GM13977 (cell line): ENCODE results near the gene ASMT.
"Not testable (repeated sequence)": the region's sequence is repeated elsewhere in the genome, so short reads cannot be mapped to it uniquely, and the experiment has no call there.

Experiments
- DNase-seq: peaks from one replicate; pipeline ENCODE4 v3.0.0; 2012; ENCODE audit warnings: low spot score
- in situ Hi-C: fragments of 300-500 bp; cut with MboI; formaldehyde crosslinking; loops from one replicate; pipeline ENCODE4 v1.12.0; 2022; ENCODE audit warnings: low sequenced_read_pairs, low pct_unique_long_range_greater_than_20kb, mixed read lengths, inconsistent platforms; ENCODE audit not compliant: unreplicated experiment
- TF ChIP-seq, protein P1 (sequence below): IDR thresholded peaks from 2 replicates; pipeline ENCODE4 v1.5.1; 2012; ENCODE audit warnings: mild to moderate bottlenecking, control low read depth; ENCODE audit not compliant: insufficient read depth; ENCODE audit errors: extremely low read depth, missing control alignments

The ASMT gene

DNA sequence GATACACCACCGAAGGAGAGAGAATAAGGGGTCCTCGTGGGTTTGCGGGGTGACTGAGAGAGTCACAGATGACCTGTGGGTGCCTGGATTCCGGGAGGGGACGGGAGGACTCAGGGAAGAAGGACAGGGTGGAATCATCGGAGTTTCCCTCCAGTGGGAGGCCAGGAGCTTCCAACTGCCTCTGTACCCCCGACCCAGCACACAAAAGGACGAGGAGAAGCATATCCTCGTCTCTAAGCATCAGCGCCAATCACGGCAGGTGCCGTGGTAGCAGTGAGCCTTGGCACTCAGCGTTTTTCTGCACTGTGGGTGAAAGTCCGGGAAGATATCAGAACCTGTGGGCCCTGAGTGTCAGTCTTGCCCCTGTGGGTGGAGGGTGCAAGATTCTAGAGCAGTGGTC lies 62.0 kb downstream of the ASMT start:
- TF ChIP-seq, protein P1, sequence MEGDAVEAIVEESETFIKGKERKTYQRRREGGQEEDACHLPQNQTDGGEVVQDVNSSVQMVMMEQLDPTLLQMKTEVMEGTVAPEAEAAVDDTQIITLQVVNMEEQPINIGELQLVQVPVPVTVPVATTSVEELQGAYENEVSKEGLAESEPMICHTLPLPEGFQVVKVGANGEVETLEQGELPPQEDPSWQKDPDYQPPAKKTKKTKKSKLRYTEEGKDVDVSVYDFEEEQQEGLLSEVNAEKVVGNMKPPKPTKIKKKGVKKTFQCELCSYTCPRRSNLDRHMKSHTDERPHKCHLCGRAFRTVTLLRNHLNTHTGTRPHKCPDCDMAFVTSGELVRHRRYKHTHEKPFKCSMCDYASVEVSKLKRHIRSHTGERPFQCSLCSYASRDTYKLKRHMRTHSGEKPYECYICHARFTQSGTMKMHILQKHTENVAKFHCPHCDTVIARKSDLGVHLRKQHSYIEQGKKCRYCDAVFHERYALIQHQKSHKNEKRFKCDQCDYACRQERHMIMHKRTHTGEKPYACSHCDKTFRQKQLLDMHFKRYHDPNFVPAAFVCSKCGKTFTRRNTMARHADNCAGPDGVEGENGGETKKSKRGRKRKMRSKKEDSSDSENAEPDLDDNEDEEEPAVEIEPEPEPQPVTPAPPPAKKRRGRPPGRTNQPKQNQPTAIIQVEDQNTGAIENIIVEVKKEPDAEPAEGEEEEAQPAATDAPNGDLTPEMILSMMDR, result no peak
- in situ Hi-C loops, result no loop called here
- DNase-seq, result no peak

DNA sequence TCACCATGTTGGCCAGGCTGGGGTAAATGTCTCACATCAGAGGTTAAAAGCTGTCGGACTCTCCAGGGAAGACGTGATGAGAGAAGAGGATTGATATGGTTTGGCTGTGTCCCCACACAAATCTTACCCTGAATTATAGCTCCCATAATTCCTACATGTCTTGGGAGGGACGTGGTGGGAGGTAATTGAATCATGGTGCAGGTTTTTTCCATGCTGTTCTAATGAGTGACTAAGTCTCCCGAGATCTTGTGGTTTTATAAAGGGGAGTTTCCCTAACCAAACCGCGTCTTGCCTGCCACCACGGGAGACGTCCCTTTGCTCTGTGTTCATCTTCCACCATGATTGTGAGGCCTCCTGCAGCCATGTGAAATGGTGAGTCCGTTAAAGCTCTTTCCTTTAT lies 64.4 kb downstream of the ASMT start:
- TF ChIP-seq, protein P1, result no peak
- no peak for DNase-seq
- in situ Hi-C loops, result no loop called here

GRCh38 chrX:1681439-1681838 lies 66.6 kb downstream of the ASMT start:
- TF ChIP-seq, protein P1, result no peak
- in situ Hi-C loops, result no loop called here
- no peak for DNase-seq

- DNase-seq, in situ Hi-C loops: not testable (repeated sequence)
Measured at GRCh38 chrX:1681856-1682255, 67.0 kb downstream of the ASMT start.

DNA sequence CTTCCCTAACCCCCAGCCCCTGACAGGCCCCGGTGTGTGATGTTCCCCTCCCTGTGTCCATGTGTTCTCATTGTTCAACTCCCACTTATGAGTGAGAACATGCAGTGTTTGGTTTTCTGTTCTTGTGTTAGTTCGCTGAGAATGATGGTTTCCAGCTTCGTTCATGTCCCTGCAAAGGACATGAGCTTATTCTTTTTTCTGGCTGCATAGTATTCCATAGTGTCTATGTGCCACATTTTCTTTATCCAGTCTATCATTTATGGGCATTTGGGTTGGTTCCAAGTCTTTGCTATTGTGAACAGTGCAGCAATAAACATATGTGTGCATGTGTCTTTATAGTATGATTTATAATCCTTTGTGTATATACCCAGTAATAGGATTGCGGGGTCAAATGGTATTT lies 67.6 kb downstream of the ASMT start:
- in situ Hi-C loops, DNase-seq: not testable (repeated sequence)

GRCh38 chrX:1684883-1685282 lies 70.0 kb downstream of the ASMT start:
- DNase-seq, in situ Hi-C loops: not testable (repeated sequence)

DNA sequence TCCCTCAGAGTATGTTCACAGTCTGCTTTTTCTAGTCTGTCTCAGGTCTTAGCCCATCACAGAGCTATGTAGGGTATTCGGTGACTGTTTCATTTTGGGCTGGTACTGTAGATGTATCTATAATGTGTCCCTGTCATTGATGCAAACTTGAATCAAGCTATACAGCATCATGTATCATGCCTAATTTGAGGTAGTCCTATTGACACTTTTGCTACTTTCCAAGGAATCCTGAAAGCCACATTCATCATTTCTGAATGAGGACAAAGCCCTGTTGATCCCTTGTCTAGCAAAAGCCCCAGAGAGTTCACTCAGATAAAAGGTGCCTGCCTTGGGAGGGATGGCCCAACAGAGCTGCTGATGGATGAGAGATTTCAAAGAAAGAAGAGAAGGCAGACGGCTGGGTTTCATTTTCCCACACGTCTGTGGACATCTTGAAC lies 70.6 kb downstream of the ASMT start:
- in situ Hi-C loops, result not testable (repeated sequence)

GRCh38 chrX:1686642-1687041 lies 71.8 kb downstream of the ASMT start:
- DNase-seq, result no peak
- in situ Hi-C loops, result no loop called here
- TF ChIP-seq, protein P1, result no peak

More for the DNA sequence above, 70.6 kb downstream of the ASMT start:
- not testable (repeated sequence) for DNase-seq
